Stimulated activated naive B cell treated with anti-CD40 and anti-IgM and Interleukin-4, amounts not matched to agents 10 μg/mL and 1 μg/mL and 100 μg/mL, for 72 hours (primary cell): ENCODE results near the gene KMO.

Experiments used
- ATAC-seq, 2 donors: fragments of 150-1000 bp; cut with Tn5 transposase; replicated peaks; 2 replicates each; pipeline ENCODE4 v1.10.0; 2021; ENCODE audit warnings: moderate library complexity in 1 of 2
- DNase-seq: peaks from one replicate; pipeline ENCODE4 v3.0.0; 2021
- H3K27ac Mint-ChIP-seq: one replicate; pipeline ENCODE4 v1.8.0; 2022; ENCODE audit warnings: mild to moderate bottlenecking, mixed read lengths
- H3K27me3 Mint-ChIP-seq, 2 donors: one replicate each; pipeline ENCODE4 v1.8.0; 2022; ENCODE audit warnings: mixed read lengths in 2 of 2
- H3K36me3 Mint-ChIP-seq, 2 donors: one replicate each; pipeline ENCODE4 v1.8.0; 2022; ENCODE audit warnings: mixed read lengths in 2 of 2, mild to moderate bottlenecking in 1 of 2
- H3K4me1 Mint-ChIP-seq, 2 donors: one replicate each; pipeline ENCODE4 v1.8.0; 2022; ENCODE audit warnings: mixed read lengths in 2 of 2, mild to moderate bottlenecking in 1 of 2
- H3K4me3 Mint-ChIP-seq, 2 donors: one replicate each; pipeline ENCODE4 v1.8.0; 2022; ENCODE audit warnings: mild to moderate bottlenecking in 2 of 2, mixed read lengths in 2 of 2, moderate library complexity in 1 of 2
- H3K9me3 Mint-ChIP-seq, 2 donors: one replicate each; pipeline ENCODE4 v1.8.0; 2022; ENCODE audit warnings: mixed read lengths in 2 of 2, mild to moderate bottlenecking in 1 of 2

KMO gene

GRCh38 chr1:241525026-241525425 lies 7.2 kb upstream of the KMO start:
- ATAC-seq, result no peak
- Mint-ChIP-seq H3K9me3 (peaks cover 0 to 2% of the 10 kb centered on the region in 2 donors), H3K4me1 (peaks cover 0 to 6% of the 10 kb centered on the region in 2 donors), H3K27ac (no peak overlapping the region), H3K27me3 (peaks cover 6 to 8% of the 10 kb centered on the region in 2 donors), H3K36me3 (peaks cover 2 to 5% of the 10 kb centered on the region in 2 donors), H3K4me3 (no peak overlapping the region)
- no peak for DNase-seq

GRCh38 chr1:241527146-241527545 lies 5.0 kb upstream of the KMO start:
- DNase-seq, result no peak
- no peak overlapping the region for H3K4me3 Mint-ChIP-seq
- no peak overlapping the region for H3K27ac Mint-ChIP-seq
- peaks cover 2 to 11% of the 10 kb centered on the region in 2 donors for H3K4me1 Mint-ChIP-seq
- no peaks in the 10 kb centered on the region for H3K36me3 Mint-ChIP-seq
- no peaks in the 10 kb centered on the region for H3K9me3 Mint-ChIP-seq
- peaks cover 0 to 5% of the 10 kb centered on the region in 2 donors for H3K27me3 Mint-ChIP-seq
- ATAC-seq, result no peak

GRCh38 chr1:241531195-241532161 lies 700 bp upstream of the KMO start:
- H3K27ac Mint-ChIP-seq, result peak overlapping the region; percentile 97
- H3K9me3 Mint-ChIP-seq, result no peaks in the 10 kb centered on the region
- peaks cover 11 to 17% of the 10 kb centered on the region in 2 donors for H3K36me3 Mint-ChIP-seq
- no peak for DNase-seq
- no peaks in the 10 kb centered on the region for H3K27me3 Mint-ChIP-seq
- peak; percentile 66 to 70 for ATAC-seq
- H3K4me3 Mint-ChIP-seq, result peak overlapping the region; percentile 85 to 94
- H3K4me1 Mint-ChIP-seq, result peaks cover 18 to 43% of the 10 kb centered on the region in 2 donors

GRCh38 chr1:241532864-241533263 lies 686 bp downstream of the KMO start:
- peak; percentile 78 for DNase-seq
- peaks cover 28 to 57% of the 10 kb centered on the region in 2 donors for H3K4me1 Mint-ChIP-seq
- peak; percentile 81 to 85 for ATAC-seq

GRCh38 chr1:241533326-241534115 lies 1.3 kb downstream of the KMO start:
- ATAC-seq (peak; percentile 57 to 59), DNase-seq (no peak)
- Mint-ChIP-seq H3K9me3 (peaks cover 6 to 7% of the 10 kb centered on the region in 2 donors), H3K36me3 (peaks cover 30 to 37% of the 10 kb centered on the region in 2 donors), H3K27me3 (no peaks in the 10 kb centered on the region), H3K4me3 (peak overlapping the region; percentile 82 to 85), H3K27ac (peak overlapping the region; percentile 89), H3K4me1 (peaks cover 31 to 62% of the 10 kb centered on the region in 2 donors)

More at GRCh38 chr1:241532864-241533263, 686 bp downstream of the KMO start:
- H3K4me3 Mint-ChIP-seq, result peak overlapping the region; percentile 82 to 85
- peaks cover 24 to 31% of the 10 kb centered on the region in 2 donors for H3K36me3 Mint-ChIP-seq
- peaks cover 5 to 6% of the 10 kb centered on the region in 2 donors for H3K9me3 Mint-ChIP-seq
- no peaks in the 10 kb centered on the region for H3K27me3 Mint-ChIP-seq
- H3K27ac Mint-ChIP-seq, result peak overlapping the region; percentile 89

GRCh38 chr1:241536304-241536703 lies 4.1 kb downstream of the KMO start:
- DNase-seq (no peak), ATAC-seq (no peak)
- Mint-ChIP-seq H3K9me3 (peaks cover 10 to 11% of the 10 kb centered on the region in 2 donors), H3K27ac (no peak overlapping the region), H3K4me1 (peaks cover 44 to 77% of the 10 kb centered on the region in 2 donors), H3K36me3 (peaks cover 49 to 53% of the 10 kb centered on the region in 2 donors), H3K27me3 (no peaks in the 10 kb centered on the region), H3K4me3 (peak overlapping the region in 1 of 2 donors; percentile 48)

- H3K4me3 Mint-ChIP-seq, result peak overlapping the region; percentile 48 to 60
- H3K4me1 Mint-ChIP-seq, result peaks cover 49 to 84% of the 10 kb centered on the region in 2 donors
- H3K27me3 Mint-ChIP-seq, result no peaks in the 10 kb centered on the region
- ATAC-seq (no peak), DNase-seq (no peak)
- peaks cover 11 to 13% of the 10 kb centered on the region in 2 donors for H3K9me3 Mint-ChIP-seq
- peak overlapping the region; percentile 90 for H3K27ac Mint-ChIP-seq
- H3K36me3 Mint-ChIP-seq, result peaks cover 54 to 59% of the 10 kb centered on the region in 2 donors
Measured at GRCh38 chr1:241536969-241537368, 4.8 kb downstream of the KMO start.

GRCh38 chr1:241542199-241542907 lies 10.2 kb downstream of the KMO start:
- peak; percentile 69 for ATAC-seq

GRCh38 chr1:241548008-241548407 lies 15.8 kb downstream of the KMO start:
- H3K4me3 Mint-ChIP-seq, result no peak overlapping the region
- peaks cover 39 to 68% of the 10 kb centered on the region in 2 donors for H3K4me1 Mint-ChIP-seq
- H3K9me3 Mint-ChIP-seq, result peaks cover 13 to 21% of the 10 kb centered on the region in 2 donors
- H3K27me3 Mint-ChIP-seq, result no peaks in the 10 kb centered on the region
- H3K36me3 Mint-ChIP-seq, result peaks cover 55 to 70% of the 10 kb centered on the region in 2 donors
- H3K27ac Mint-ChIP-seq, result no peak overlapping the region
- DNase-seq (no peak), ATAC-seq (no peak)

More at GRCh38 chr1:241542199-241542907, 10.2 kb downstream of the KMO start:
- no peak overlapping the region for H3K27ac Mint-ChIP-seq
- DNase-seq, result no peak
- no peaks in the 10 kb centered on the region for H3K27me3 Mint-ChIP-seq
- H3K9me3 Mint-ChIP-seq, result peaks cover 18 to 25% of the 10 kb centered on the region in 2 donors
- peaks cover 70 to 71% of the 10 kb centered on the region in 2 donors for H3K36me3 Mint-ChIP-seq
- peaks cover 50 to 81% of the 10 kb centered on the region in 2 donors for H3K4me1 Mint-ChIP-seq
- H3K4me3 Mint-ChIP-seq, result no peak overlapping the region

- ATAC-seq (no peak), DNase-seq (no peak)
- Mint-ChIP-seq H3K27ac (peak overlapping the region; percentile 97), H3K9me3 (peaks cover 11 to 14% of the 10 kb centered on the region in 2 donors), H3K27me3 (no peaks in the 10 kb centered on the region), H3K4me3 (no peak overlapping the region), H3K4me1 (peaks cover 34 to 66% of the 10 kb centered on the region in 2 donors), H3K36me3 (peaks cover 51 to 65% of the 10 kb centered on the region in 2 donors)
Measured at GRCh38 chr1:241550318-241550717, 18.1 kb downstream of the KMO start.

GRCh38 chr1:241551759-241552638 lies 19.8 kb downstream of the KMO start:
- Mint-ChIP-seq H3K4me1 (peaks cover 24 to 55% of the 10 kb centered on the region in 2 donors), H3K36me3 (peaks cover 51 to 66% of the 10 kb centered on the region in 2 donors), H3K27me3 (no peaks in the 10 kb centered on the region), H3K4me3 (peak overlapping the region; percentile 75 to 82), H3K27ac (peak overlapping the region; percentile 97), H3K9me3 (peaks cover 6 to 8% of the 10 kb centered on the region in 2 donors)
- ATAC-seq, result peak; percentile 90 to 92
- peak; percentile 85 for DNase-seq

- no peak for DNase-seq
- Mint-ChIP-seq H3K27ac (peak overlapping the region; percentile 91), H3K27me3 (no peaks in the 10 kb centered on the region), H3K36me3 (peaks cover 49 to 62% of the 10 kb centered on the region in 2 donors), H3K9me3 (peaks cover 2 to 5% of the 10 kb centered on the region in 2 donors), H3K4me1 (peaks cover 23 to 58% of the 10 kb centered on the region in 2 donors), H3K4me3 (peak overlapping the region; percentile 48 to 59)
- ATAC-seq, result no peak
Measured at GRCh38 chr1:241553886-241554592, 21.9 kb downstream of the KMO start.
